IPS DF 6.9 (cell line): ENCODE results near the gene FAM13C.

Source experiments
- DNase-seq: peaks from one replicate; pipeline ENCODE4 v3.0.0-alpha.2; 2013; ENCODE audit warnings: low read depth, low spot score
- H3K27ac ChIP-seq: one replicate; pipeline ENCODE4 v1.5.1; 2013; ENCODE audit warnings: low read length, control low read depth
- H3K27me3 ChIP-seq: 2 replicates; pipeline ENCODE4 v1.6.1; 2013; ENCODE audit warnings: mild to moderate bottlenecking, low read length; ENCODE audit not compliant: control insufficient read depth, insufficient read depth
- H3K36me3 ChIP-seq: 2 replicates; pipeline ENCODE4 v1.6.1; 2013; ENCODE audit warnings: low read length; ENCODE audit not compliant: control insufficient read depth, insufficient read depth
- H3K4me1 ChIP-seq: 2 replicates; pipeline ENCODE4 v1.6.1; 2013; ENCODE audit warnings: low read length; ENCODE audit not compliant: control insufficient read depth, insufficient read depth
- H3K4me3 ChIP-seq: 2 replicates; pipeline ENCODE4 v1.5.1; 2013; ENCODE audit warnings: mild to moderate bottlenecking, low read length
- H3K9me3 ChIP-seq: 2 replicates; pipeline ENCODE4 v1.6.1; 2013; ENCODE audit warnings: low read length, inconsistent platforms; ENCODE audit not compliant: control insufficient read depth, insufficient read depth
- WGBS: extraction: QIAGEN DNeasy Blood & Tissue Kit; methylation state at CpG from one replicate; pipeline ENCODE4 v1.1.7; 2013; ENCODE audit warnings: mixed read lengths, missing lambda C conversion rate; ENCODE audit not compliant: insufficient read length, insufficient coverage; 5-methylcytosine and 5-hydroxymethylcytosine counted together

FAM13C gene

GRCh38 chr10:59303018-59303417, 59.3 kb downstream of the FAM13C start:
- Histone ChIP-seq H3K4me1 (no peaks in the 10 kb centered on the region), H3K36me3 (no peaks in the 10 kb centered on the region), H3K9me3 (no peaks in the 10 kb centered on the region), H3K27ac (no peak overlapping the region), H3K27me3 (no peaks in the 10 kb centered on the region), H3K4me3 (no peak overlapping the region)
- no peak for DNase-seq
- WGBS, result no CpG with 5 or more reads among the region's 1 CpG

- H3K27me3 ChIP-seq, result no peaks in the 10 kb centered on the region
- H3K27ac ChIP-seq, result no peak overlapping the region
- no peak for DNase-seq
- WGBS, result no CpG with 5 or more reads among the region's 4 CpGs
- H3K9me3 ChIP-seq, result no peaks in the 10 kb centered on the region
- no peak overlapping the region for H3K4me3 ChIP-seq
- H3K4me1 ChIP-seq, result no peaks in the 10 kb centered on the region
- H3K36me3 ChIP-seq, result no peaks in the 10 kb centered on the region
Observed at GRCh38 chr10:59302381-59302780, 60.0 kb downstream of the FAM13C start.

- no peaks in the 10 kb centered on the region for H3K4me1 ChIP-seq
- H3K36me3 ChIP-seq, result no peaks in the 10 kb centered on the region
- H3K4me3 ChIP-seq, result no peak overlapping the region
- no CpG with 5 or more reads among the region's 6 CpGs for WGBS
- H3K27ac ChIP-seq, result no peak overlapping the region
- no peak for DNase-seq
- no peaks in the 10 kb centered on the region for H3K27me3 ChIP-seq
- no peaks in the 10 kb centered on the region for H3K9me3 ChIP-seq
Observed at GRCh38 chr10:59301067-59301754, 61.1 kb downstream of the FAM13C start.

- Histone ChIP-seq H3K9me3 (no peaks in the 10 kb centered on the region), H3K36me3 (no peaks in the 10 kb centered on the region), H3K4me1 (no peaks in the 10 kb centered on the region), H3K4me3 (no peak overlapping the region), H3K27ac (no peak overlapping the region), H3K27me3 (no peaks in the 10 kb centered on the region)
- no CpG with 5 or more reads among the region's 1 CpG for WGBS
- no peak for DNase-seq
Observed at GRCh38 chr10:59300386-59300785, 62.0 kb downstream of the FAM13C start.

GRCh38 chr10:59299933-59300332, 62.4 kb downstream of the FAM13C start:
- H3K27ac ChIP-seq, result no peak overlapping the region

GRCh38 chr10:59290448-59290847, 71.9 kb downstream of the FAM13C start:
- no peak for DNase-seq
- H3K36me3 ChIP-seq, result no peaks in the 10 kb centered on the region
- no peak overlapping the region for H3K27ac ChIP-seq
- H3K27me3 ChIP-seq, result no peaks in the 10 kb centered on the region
- peaks cover 3% of the 10 kb centered on the region; the same call in 1 of the 2 replicates for H3K4me1 ChIP-seq
- WGBS, result no CpG with 5 or more reads among the region's 4 CpGs
- H3K9me3 ChIP-seq, result no peaks in the 10 kb centered on the region
- H3K4me3 ChIP-seq, result no peak overlapping the region

More at GRCh38 chr10:59299933-59300332, 62.4 kb downstream of the FAM13C start:
- Histone ChIP-seq H3K36me3 (no peaks in the 10 kb centered on the region), H3K9me3 (no peaks in the 10 kb centered on the region), H3K4me1 (0 out of 2 replicates have a peak, but pooled peaks cover 1% of the 10 kb centered on the region), H3K4me3 (no peak overlapping the region), H3K27me3 (no peaks in the 10 kb centered on the region)
- no CpG with 5 or more reads among the region's 5 CpGs for WGBS
- no peak for DNase-seq

- no CpG with 5 or more reads among the region's 3 CpGs for WGBS
Observed at GRCh38 chr10:59289853-59290252, 72.5 kb downstream of the FAM13C start.

GRCh38 chr10:59287587-59288255, 74.6 kb downstream of the FAM13C start:
- Histone ChIP-seq H3K36me3 (no peaks in the 10 kb centered on the region), H3K27ac (no peak overlapping the region), H3K4me1 (peaks cover 4% of the 10 kb centered on the region; the same call in 1 of the 2 replicates), H3K9me3 (no peaks in the 10 kb centered on the region), H3K4me3 (no peak overlapping the region), H3K27me3 (no peaks in the 10 kb centered on the region)
- WGBS, result no CpG with 5 or more reads among the region's 3 CpGs
- no peak for DNase-seq

More at GRCh38 chr10:59289853-59290252, 72.5 kb downstream of the FAM13C start:
- Histone ChIP-seq H3K9me3 (no peaks in the 10 kb centered on the region), H3K27ac (no peak overlapping the region), H3K36me3 (no peaks in the 10 kb centered on the region), H3K4me1 (peaks cover 2% of the 10 kb centered on the region; the same call in 1 of the 2 replicates), H3K27me3 (no peaks in the 10 kb centered on the region), H3K4me3 (no peak overlapping the region)
- no peak for DNase-seq

GRCh38 chr10:59285848-59286247, 76.5 kb downstream of the FAM13C start:
- peaks cover 4% of the 10 kb centered on the region; the same call in 1 of the 2 replicates for H3K4me1 ChIP-seq
- H3K36me3 ChIP-seq, result no peaks in the 10 kb centered on the region
- no peak for DNase-seq
- no peaks in the 10 kb centered on the region for H3K9me3 ChIP-seq
- H3K27ac ChIP-seq, result no peak overlapping the region
- no peak overlapping the region for H3K4me3 ChIP-seq
- H3K27me3 ChIP-seq, result no peaks in the 10 kb centered on the region
- WGBS, result no CpG with 5 or more reads among the region's 4 CpGs

- no peaks in the 10 kb centered on the region for H3K27me3 ChIP-seq
- peaks cover 4% of the 10 kb centered on the region; the same call in 1 of the 2 replicates for H3K4me1 ChIP-seq
- WGBS, result no CpG with 5 or more reads among the region's 4 CpGs
- no peaks in the 10 kb centered on the region for H3K36me3 ChIP-seq
- H3K9me3 ChIP-seq, result no peaks in the 10 kb centered on the region
- no peak for DNase-seq
- no peak overlapping the region for H3K27ac ChIP-seq
- no peak overlapping the region for H3K4me3 ChIP-seq
Observed at GRCh38 chr10:59285073-59285472, 77.3 kb downstream of the FAM13C start.
